GM21447 (cell line): ENCODE data around the gene CLCNKB.
"Not testable (repeated sequence)": the region's sequence is repeated elsewhere in the genome, so short reads cannot be mapped to it uniquely, and the experiment has no call there.

Experiments
- ATAC-seq: cut with Tn5 transposase; IDR thresholded peaks from one replicate; pipeline ENCODE4 v1.9.1; 2021; ENCODE audit not compliant: unreplicated experiment

The CLCNKB gene

GRCh38 chr1:16014509-16015482 is 28.8 kb upstream of the CLCNKB start:
- no peak for ATAC-seq

GRCh38 chr1:16015491-16015890 is 28.1 kb upstream of the CLCNKB start:
- no peak for ATAC-seq

GRCh38 chr1:16015960-16016901 is 27.4 kb upstream of the CLCNKB start:
- no peak for ATAC-seq

GRCh38 chr1:16017076-16017460 is 26.5 kb upstream of the CLCNKB start:
- ATAC-seq: no peak

- ATAC-seq: no peak
Observed at GRCh38 chr1:16017461-16018303, 25.9 kb upstream of the CLCNKB start, which contains the start of gene HSPB7. Gene HSPB7 (minus strand): TSS chr1:16018043. CDS start chr1:16017963, 80 bp downstream.

GRCh38 chr1:16018308-16018707 is 25.3 kb upstream of the CLCNKB start:
- ATAC-seq: no peak

GRCh38 chr1:16018749-16019643 is 24.6 kb upstream of the CLCNKB start:
- no peak for ATAC-seq

GRCh38 chr1:16019644-16020277 is 23.8 kb upstream of the CLCNKB start:
- ATAC-seq: no peak

- no peak for ATAC-seq
Observed at GRCh38 chr1:16020325-16020724, 23.3 kb upstream of the CLCNKB start.

GRCh38 chr1:16020878-16021277 is 22.7 kb upstream of the CLCNKB start:
- not testable (repeated sequence) for ATAC-seq

- no peak for ATAC-seq
Observed at GRCh38 chr1:16021681-16022080, 21.9 kb upstream of the CLCNKB start, which contains the start of gene CLCNKA. Gene CLCNKA (plus strand): TSS chr1:16022036. CDS start chr1:16022620, 584 bp downstream.

- no peak for ATAC-seq
Observed at GRCh38 chr1:16022393-16022792, 21.2 kb upstream of the CLCNKB start.

GRCh38 chr1:16023050-16023653 is 20.4 kb upstream of the CLCNKB start:
- ATAC-seq: no peak

GRCh38 chr1:16026302-16026701 is 17.3 kb upstream of the CLCNKB start:
- ATAC-seq: not testable (repeated sequence)

- ATAC-seq: no peak
Observed at GRCh38 chr1:16026723-16027484, 16.7 kb upstream of the CLCNKB start.

GRCh38 chr1:16028237-16029002 is 15.2 kb upstream of the CLCNKB start:
- no peak for ATAC-seq

- not testable (repeated sequence) for ATAC-seq
Observed at GRCh38 chr1:16029003-16029268, 14.6 kb upstream of the CLCNKB start.
